GM18505 (cell line): ENCODE results near the gene PRM2.

Source experiments
- ATAC-seq: cut with Tn5 transposase; IDR thresholded peaks from one replicate; pipeline ENCODE4 v1.9.1; 2021; ENCODE audit not compliant: unreplicated experiment
- POLR2A ChIP-seq: IDR thresholded peaks from 4 replicates; pipeline ENCODE4 v1.6.1; 2011; ENCODE audit warnings: borderline replicate concordance; ENCODE audit not compliant: insufficient read depth, insufficient read length; ENCODE audit errors: extremely low read depth

The PRM2 gene

GRCh38 chr16:11271610-11272009, 4.7 kb downstream of the PRM2 start:
- no peak for TF ChIP-seq POLR2A
- no peak for ATAC-seq

GRCh38 chr16:11270602-11271162, 5.6 kb downstream of the PRM2 start:
- no peak for TF ChIP-seq POLR2A
- ATAC-seq, result no peak

- no peak for TF ChIP-seq POLR2A
- no peak for ATAC-seq
Measured at GRCh38 chr16:11268921-11269375, 7.3 kb downstream of the PRM2 start, which contains the start of gene TNP2. Gene TNP2, minus strand, starts transcription at chr16:11269325. Its CDS starts 63 bp downstream, at chr16:11269262.

GRCh38 chr16:11265124-11265523, 11.2 kb downstream of the PRM2 start:
- ATAC-seq, result no peak
- no peak for TF ChIP-seq POLR2A

GRCh38 chr16:11264155-11264832, 12.0 kb downstream of the PRM2 start:
- no peak for ATAC-seq
- TF ChIP-seq POLR2A, result no peak

GRCh38 chr16:11263737-11264136, 12.5 kb downstream of the PRM2 start:
- ATAC-seq, result no peak
- TF ChIP-seq POLR2A, result no peak

GRCh38 chr16:11262915-11263314, 13.4 kb downstream of the PRM2 start:
- TF ChIP-seq POLR2A, result no peak
- ATAC-seq, result no peak

GRCh38 chr16:11260596-11260966, 15.7 kb downstream of the PRM2 start:
- no peak for TF ChIP-seq POLR2A
- no peak for ATAC-seq

- no peak for TF ChIP-seq POLR2A
- ATAC-seq, result no peak
Measured at GRCh38 chr16:11259655-11260595, 16.4 kb downstream of the PRM2 start.

- no peak for TF ChIP-seq POLR2A
Measured at GRCh38 chr16:11258553-11259492, 17.5 kb downstream of the PRM2 start.

GRCh38 chr16:11257131-11257938, 18.9 kb downstream of the PRM2 start:
- TF ChIP-seq POLR2A, result no peak
- no peak for ATAC-seq

More at GRCh38 chr16:11258553-11259492, 17.5 kb downstream of the PRM2 start:
- ATAC-seq, result no peak

- no peak for TF ChIP-seq POLR2A
- ATAC-seq, result no peak
Measured at GRCh38 chr16:11256661-11257130, 19.6 kb downstream of the PRM2 start.
